Activated CD4-positive, CD25-positive, alpha-beta regulatory T cell treated with anti-CD3 and anti-CD28 coated beads, Interleukin-2, amount 50 U/mL, for 16 hours (primary cell): ENCODE results near the gene PDXP.

ENCODE experiments used
- DNase-seq: peaks from one replicate; pipeline ENCODE4 v3.0.0-alpha.2; 2020; ENCODE audit warnings: low read depth, low spot score

The PDXP gene

GRCh38 chr22:37696657-37697537, 38.4 kb downstream of the PDXP start, which contains the start of gene TRIOBP:
TSS of gene TRIOBP (plus strand) at chr22:37697048. CDS start at chr22:37701366, 4,318 bp downstream.
- peak; percentile 52 for DNase-seq

- DNase-seq, result no peak
Measured at GRCh38 chr22:37697538-37697835, 39.0 kb downstream of the PDXP start.

GRCh38 chr22:37701141-37701786, 42.7 kb downstream of the PDXP start:
- DNase-seq, result no peak

GRCh38 chr22:37703906-37704305, 45.4 kb downstream of the PDXP start:
- no peak for DNase-seq

- no peak for DNase-seq
Measured at GRCh38 chr22:37704645-37705044, 46.1 kb downstream of the PDXP start.

- no peak for DNase-seq
Measured at GRCh38 chr22:37705205-37705604, 46.7 kb downstream of the PDXP start.

- DNase-seq, result no peak
Measured at GRCh38 chr22:37708580-37709444, 50.3 kb downstream of the PDXP start.

GRCh38 chr22:37709445-37709765, 50.9 kb downstream of the PDXP start:
- DNase-seq, result no peak

- no peak for DNase-seq
Measured at GRCh38 chr22:37710675-37711074, 52.2 kb downstream of the PDXP start.

- DNase-seq, result no peak
Measured at GRCh38 chr22:37711490-37711889, 53.0 kb downstream of the PDXP start.

GRCh38 chr22:37713761-37714160, 55.2 kb downstream of the PDXP start:
- DNase-seq, result no peak

- DNase-seq, result no peak
Measured at GRCh38 chr22:37714634-37715033, 56.1 kb downstream of the PDXP start.

GRCh38 chr22:37715760-37716159, 57.2 kb downstream of the PDXP start:
- no peak for DNase-seq
